ENCODE measurements around the gene LIMK2.
"Not testable (repeated sequence)": the region's sequence is repeated elsewhere in the genome, so short reads cannot be mapped to it uniquely, and the experiment has no call there.

The LIMK2 gene

DNA sequence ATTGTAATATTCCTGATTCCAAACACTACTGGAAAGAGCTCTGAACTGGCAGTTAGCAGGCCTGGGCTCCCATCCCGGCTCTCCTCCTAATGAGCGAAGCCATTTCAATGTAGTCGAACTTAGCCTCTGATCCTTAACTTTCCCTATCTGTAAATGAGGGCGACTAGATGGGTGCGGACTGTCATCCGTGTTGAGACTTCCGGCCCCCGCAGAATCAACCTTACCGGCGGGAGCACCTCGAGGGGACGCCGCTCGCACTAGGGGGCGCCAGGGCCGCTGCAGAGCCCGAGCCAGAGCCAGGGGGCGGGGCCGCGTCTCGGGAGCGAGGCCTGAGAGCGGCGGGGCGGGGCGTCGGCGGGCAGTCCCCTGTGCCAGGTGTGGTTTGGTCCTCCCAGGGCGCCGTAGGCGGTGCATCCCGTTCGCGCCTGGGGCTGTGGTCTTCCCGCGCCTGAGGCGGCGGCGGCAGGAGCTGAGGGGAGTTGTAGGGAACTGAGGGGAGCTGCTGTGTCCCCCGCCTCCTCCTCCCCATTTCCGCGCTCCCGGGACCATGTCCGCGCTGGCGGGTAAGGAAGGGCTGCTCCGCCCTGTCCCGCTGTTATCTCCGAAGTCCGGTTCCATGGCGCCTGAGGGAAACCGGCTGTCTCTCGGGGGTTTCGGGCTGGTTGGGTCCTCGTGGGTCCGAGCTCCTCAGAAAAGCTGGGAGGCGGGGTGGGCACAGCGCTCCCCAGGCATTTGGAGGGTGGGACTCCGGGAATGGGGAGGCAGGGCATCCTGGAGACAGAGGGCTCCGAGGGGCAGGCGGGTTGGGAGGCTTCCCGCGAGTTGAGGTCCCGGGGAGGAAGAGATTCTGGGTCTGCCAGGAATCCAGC is at the start of gene LIMK2:
LIMK2 (plus strand) TSS at position 437 of the 869 bp plus-strand sequence; CDS start at position 548, 111 bp downstream.
- peak; percentile 93 for DNase-seq (ENCODE audit: low spot score)

GRCh38 chr22:31170971-31171370 is 41.1 kb upstream of the LIMK2 start:
- no peak for DNase-seq (ENCODE audit: low spot score)

- not testable (repeated sequence) for DNase-seq (ENCODE audit: low spot score)
Measured at GRCh38 chr22:31171734-31172133, 40.4 kb upstream of the LIMK2 start.

- peak; percentile 86 for DNase-seq (ENCODE audit: low spot score)
Measured at GRCh38 chr22:31173386-31174145, 38.5 kb upstream of the LIMK2 start.

- no peak for DNase-seq (ENCODE audit: low spot score)
Measured at GRCh38 chr22:31176923-31177322, 35.2 kb upstream of the LIMK2 start.

- no peak for DNase-seq (ENCODE audit: low spot score)
Measured at GRCh38 chr22:31177420-31178162, 34.5 kb upstream of the LIMK2 start.

GRCh38 chr22:31178859-31179258 is 33.2 kb upstream of the LIMK2 start:
- DNase-seq (ENCODE audit: low spot score), result no peak

DNA sequence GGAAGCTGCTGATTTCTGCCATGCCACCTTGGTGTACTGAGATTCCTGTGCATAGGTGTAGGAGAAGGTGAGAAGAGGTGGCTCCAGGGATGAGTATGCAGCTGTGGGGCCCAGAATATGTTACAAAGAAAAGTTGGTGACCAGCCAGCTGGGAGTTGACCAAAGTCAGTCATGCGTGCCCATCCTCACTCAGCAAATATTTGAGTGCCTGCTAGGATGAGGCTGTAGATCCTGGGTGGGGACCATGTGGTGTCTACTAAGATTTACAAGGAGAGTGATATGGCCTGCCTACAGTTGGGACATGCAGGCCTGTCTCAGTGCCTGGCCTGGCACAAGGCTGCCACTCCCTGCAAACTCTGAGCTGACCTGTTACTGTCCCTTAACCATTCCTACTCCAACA is 32.8 kb upstream of the LIMK2 start:
- DNase-seq (ENCODE audit: low spot score), result no peak

- DNase-seq (ENCODE audit: low spot score), result no peak
Measured at GRCh38 chr22:31184015-31184414, 28.1 kb upstream of the LIMK2 start.

DNA sequence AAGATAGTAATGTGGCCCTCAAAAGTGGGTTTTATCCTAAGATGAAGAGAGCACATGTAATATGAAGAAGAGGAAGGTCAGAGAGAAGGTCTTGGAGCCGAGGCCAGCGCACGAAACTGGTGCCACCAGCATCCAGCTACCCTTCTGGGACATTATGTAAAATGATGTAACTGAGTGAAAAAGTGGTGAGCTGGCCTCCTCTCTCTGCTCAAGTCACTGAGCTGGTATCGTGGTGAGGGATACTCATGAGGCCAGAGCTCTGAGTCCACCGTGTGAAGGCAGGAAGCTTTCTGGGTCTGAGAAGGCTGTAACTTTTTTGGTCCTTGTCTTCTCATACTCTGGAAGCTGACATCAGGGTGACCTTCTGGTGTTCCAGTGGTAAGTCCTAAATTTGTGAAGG is 27.0 kb upstream of the LIMK2 start:
- DNase-seq (ENCODE audit: low spot score), result peak; percentile 50

- DNase-seq (ENCODE audit: low spot score), result no peak
Measured at GRCh38 chr22:31187627-31188026, 24.5 kb upstream of the LIMK2 start.

- DNase-seq (ENCODE audit: low spot score), result no peak
Measured at GRCh38 chr22:31192513-31192912, 19.6 kb upstream of the LIMK2 start.

- no peak for DNase-seq (ENCODE audit: low spot score)
Measured at GRCh38 chr22:31193092-31193491, 19.0 kb upstream of the LIMK2 start.

- not testable (repeated sequence) for DNase-seq (ENCODE audit: low spot score)
Measured at GRCh38 chr22:31194681-31195080, 17.4 kb upstream of the LIMK2 start.

DNA sequence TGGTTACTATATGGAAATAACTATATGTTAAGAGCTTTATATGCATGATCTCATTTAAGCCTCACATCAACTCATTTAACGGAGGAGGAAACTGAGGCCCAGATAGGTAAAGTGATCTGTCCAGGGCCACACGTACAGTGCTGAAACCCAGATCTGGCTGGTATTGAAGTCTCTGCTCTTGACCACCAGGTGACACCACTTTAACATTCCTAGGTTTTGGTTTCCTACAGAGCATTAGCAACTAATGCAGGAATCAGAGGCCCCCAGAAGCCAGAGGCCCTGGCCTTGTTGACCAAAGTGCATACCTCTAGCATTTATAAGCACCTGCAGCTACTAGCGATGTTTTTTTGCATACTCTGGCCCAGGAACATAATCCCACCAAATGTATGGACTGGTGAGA is 12.9 kb upstream of the LIMK2 start:
- DNase-seq (ENCODE audit: low spot score), result no peak

- DNase-seq (ENCODE audit: low spot score), result not testable (repeated sequence)
Measured at GRCh38 chr22:31204352-31204984, 7.6 kb upstream of the LIMK2 start.

- not testable (repeated sequence) for DNase-seq (ENCODE audit: low spot score)
Measured at GRCh38 chr22:31205059-31205458, 7.0 kb upstream of the LIMK2 start.

DNA sequence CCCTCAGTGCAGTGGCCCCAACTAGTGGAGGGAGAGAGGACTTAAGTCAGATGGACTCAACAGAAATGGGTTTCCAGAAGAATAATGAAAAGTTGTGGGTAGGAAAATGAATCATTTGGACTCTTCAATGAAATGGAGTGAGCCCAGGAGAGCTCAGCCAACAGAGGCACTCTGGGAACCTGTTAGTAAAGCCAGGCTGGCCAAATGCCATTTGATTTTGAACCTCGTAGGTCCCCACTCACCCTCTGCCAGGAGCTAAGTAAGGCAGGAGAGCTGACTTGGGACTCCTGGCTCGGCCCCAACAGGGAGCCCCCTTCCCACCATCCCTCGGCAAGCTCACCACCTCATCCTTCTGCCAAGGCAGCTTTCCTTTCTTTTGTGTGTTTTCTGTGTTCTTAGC is 5.6 kb upstream of the LIMK2 start:
- not testable (repeated sequence) for DNase-seq (ENCODE audit: low spot score)

DNA sequence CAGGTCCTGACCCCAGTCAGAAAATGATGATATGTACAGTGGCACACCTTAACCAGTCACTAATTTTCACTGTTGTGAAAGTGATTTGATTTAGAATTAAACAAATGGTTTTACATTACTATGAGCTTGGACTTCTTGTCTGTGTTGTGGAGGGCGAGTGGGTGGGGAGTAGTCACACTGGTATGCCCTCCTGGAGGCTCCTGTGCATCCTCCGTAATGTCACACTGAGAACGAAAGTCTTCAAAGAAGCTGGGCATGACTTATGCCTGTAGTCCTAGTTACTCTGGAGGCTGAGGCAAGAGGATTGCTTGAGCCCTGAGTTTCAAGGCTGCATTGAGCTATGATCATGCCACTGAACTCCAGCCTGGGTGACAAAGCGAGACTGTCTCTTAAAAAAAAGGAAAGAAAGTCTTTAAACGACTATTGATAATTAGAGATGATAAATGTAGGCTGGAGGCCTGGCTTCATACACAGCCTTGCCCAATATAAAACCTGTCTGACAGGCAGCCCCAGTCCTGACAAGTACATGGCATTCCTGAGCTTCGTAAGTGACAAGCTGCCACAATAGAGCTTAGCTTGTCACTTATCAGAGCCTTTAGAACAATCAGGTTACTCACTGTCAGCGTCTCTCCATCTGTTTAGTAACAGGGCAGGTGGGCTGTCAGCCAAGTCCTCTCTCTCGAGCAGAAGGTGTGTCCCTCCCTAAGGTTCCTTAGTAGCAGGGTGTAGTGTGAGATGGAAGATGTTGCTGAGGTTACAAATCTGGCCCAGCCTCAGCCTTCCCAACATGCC is 5.0 kb upstream of the LIMK2 start:
- DNase-seq (ENCODE audit: low spot score), result peak; percentile 16

DNA sequence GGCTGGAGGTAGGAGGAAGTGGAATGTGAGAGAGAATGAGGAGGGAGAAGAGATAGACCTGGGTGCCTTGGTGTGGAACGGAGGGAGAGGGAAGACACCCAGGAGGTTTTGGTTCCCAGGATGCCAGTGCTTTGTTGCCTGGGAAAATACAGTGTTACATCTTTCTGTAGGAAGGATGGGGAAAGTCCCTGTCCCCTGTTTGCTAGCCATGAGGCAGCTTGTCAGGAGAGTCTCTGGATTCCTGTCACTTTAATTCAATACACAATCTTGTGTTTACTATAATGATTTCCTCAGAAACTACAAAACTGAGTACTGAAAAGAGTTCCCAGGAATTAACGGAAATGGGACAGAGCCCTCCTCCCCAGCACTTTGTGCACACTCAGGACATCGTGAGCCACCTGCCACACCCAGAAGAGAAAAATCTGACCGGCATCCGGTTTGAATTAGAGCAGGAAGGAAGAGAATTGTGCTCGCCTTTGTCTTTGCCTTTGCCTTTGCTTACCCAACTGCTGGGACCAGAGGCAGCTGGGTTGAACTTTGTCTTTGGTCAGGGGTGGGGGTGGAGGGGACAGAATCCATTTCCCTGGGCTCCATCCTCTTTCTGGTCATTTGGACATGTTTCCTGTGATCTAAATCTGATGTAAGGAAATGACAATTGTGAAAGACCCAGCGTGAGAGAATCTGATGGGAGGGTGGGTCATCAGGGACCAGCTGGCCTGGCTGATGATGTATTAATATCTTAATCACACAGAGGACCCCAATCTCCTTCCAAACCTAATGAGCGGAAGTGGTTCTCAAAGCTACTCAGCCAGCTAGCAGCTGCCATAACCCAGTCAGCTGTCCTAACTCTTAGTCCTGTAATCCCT is 1.3 kb upstream of the LIMK2 start:
- no peak for DNase-seq (ENCODE audit: low spot score)
